SW 1271 (cell line): ENCODE data around the gene GRAMD1A.

Experiments
- DNase-seq, 2 experiments: peaks; one replicate each; lab custom pipeline; 2025; lab: John Stamatoyannopoulos, UW

Gene GRAMD1A

GRCh38 chr19:35075202-35076025, 75.3 kb downstream of the GRAMD1A start:
- DNase-seq, result no peak

- no peak for DNase-seq
These were observed 75.9 kb downstream of the GRAMD1A start for GRCh38 chr19:35076026-35076370.
